Measurements from ENCODE around the gene GNL2.
"Not testable (repeated sequence)": the region's sequence is repeated elsewhere in the genome, so short reads cannot be mapped to it uniquely, and the experiment has no call there.

GRCh38 chr1:37584544-37584943 lies 11.2 kb downstream of the GNL2 start:
- TF ChIP-seq CTCF (IDR thresholded peaks at IDR 0.05; ENCODE audit: low read depth, low read length); EZH2phosphoT487 (IDR thresholded peaks at IDR 0.05; ENCODE audit: low read depth): not testable (repeated sequence)

All from OCI-LY3 (cell line).